BJ (cell line): ENCODE measurements around the gene HMG20B. TPM values are rescaled to one million over a fixed set of nuclear protein-coding genes. Genes with fewer than 3 reads are reported as not detected.
"Not testable (repeated sequence)": the region's sequence is repeated elsewhere in the genome, so short reads cannot be mapped to it uniquely, and the experiment has no call there.

Experiments used
- CTCF ChIA-PET: fragments of 350-600 bp; formaldehyde crosslinking; extraction: SDS; loops from one replicate; lab custom pipeline; 2021; ENCODE audit warnings: antibody characterized with exemption, inconsistent platforms; lab: Yijun Ruan, JAX
- POLR2A ChIA-PET: fragments of 300-600 bp; sonication (Branson Sonifier 250); formaldehyde crosslinking; extraction: SDS; loops from one replicate; lab custom pipeline; 2021; ENCODE audit warnings: antibody characterized with exemption; lab: Charles Lee
- DNase-seq: peaks from one replicate; pipeline ENCODE4 v3.0.0-alpha.2; 2011; ENCODE audit warnings: low read depth
- H3K27me3 ChIP-seq: 2 replicates; pipeline ENCODE4 v1.6.0; 2011; ENCODE audit warnings: low read length; ENCODE audit not compliant: control insufficient read depth, insufficient read depth
- H3K36me3 ChIP-seq: 2 replicates; pipeline ENCODE4 v1.5.1; 2011; ENCODE audit warnings: low read length; ENCODE audit not compliant: control insufficient read depth, insufficient read depth
- H3K4me3 ChIP-seq: 2 replicates; pipeline ENCODE4 v1.5.1; 2011; ENCODE audit warnings: low read depth, mild to moderate bottlenecking, control low read depth, low read length
- polyA plus RNA-seq: library from polyadenylated mRNA; depleted of rRNA; stranded (reverse); fragments of >200 nt; gene quantifications from 2 replicates; pipeline ENCODE4 v1.2.3, GENCODE V29; 2011
- TF ChIP-seq, protein P1 (sequence below): IDR thresholded peaks from 2 replicates; pipeline ENCODE4 v1.5.1; 2011; ENCODE audit warnings: low read depth, mild to moderate bottlenecking, control low read depth, inconsistent platforms, low read length, moderate library complexity; ENCODE audit not compliant: insufficient read depth

Gene HMG20B
- polyA plus RNA-seq, 1 experiment: 54.2 TPM

DNA sequence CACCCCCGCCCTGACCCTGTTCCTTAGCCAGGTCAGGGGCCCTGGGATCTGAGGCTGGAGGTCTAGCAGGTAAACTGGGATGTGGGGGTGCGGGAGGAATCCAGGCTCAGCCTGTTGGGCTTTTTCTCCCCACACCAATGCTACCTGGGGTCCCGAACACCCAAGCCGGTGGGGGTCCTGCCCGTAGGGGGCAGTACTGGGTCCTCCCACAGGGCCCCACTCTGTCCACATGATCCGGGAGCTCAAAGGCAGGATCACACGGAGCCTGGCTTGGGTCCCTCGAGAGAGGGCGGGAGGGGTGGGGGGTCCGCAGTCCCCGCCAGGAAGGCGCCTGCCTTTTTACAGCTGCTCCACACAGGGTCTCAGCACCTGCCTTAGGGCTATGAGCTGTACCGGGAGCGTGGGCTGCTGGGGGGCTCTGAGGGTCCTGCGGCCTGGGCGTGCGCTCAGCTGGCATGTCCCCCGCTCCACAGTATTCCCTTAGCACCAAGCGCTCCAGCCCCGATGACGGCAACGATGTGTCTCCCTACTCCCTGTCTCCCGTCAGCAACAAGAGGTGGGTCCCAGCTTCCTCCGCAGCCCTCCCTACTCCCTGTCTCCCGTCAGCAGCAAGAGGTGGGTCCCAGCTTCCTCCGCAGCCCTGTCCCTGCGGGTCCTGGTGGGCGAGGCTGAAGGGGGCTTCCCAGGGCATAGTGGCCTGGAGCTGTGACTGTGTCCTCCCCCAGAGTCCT, 46.1 kb upstream of the HMG20B start:
- TF ChIP-seq, protein P1, sequence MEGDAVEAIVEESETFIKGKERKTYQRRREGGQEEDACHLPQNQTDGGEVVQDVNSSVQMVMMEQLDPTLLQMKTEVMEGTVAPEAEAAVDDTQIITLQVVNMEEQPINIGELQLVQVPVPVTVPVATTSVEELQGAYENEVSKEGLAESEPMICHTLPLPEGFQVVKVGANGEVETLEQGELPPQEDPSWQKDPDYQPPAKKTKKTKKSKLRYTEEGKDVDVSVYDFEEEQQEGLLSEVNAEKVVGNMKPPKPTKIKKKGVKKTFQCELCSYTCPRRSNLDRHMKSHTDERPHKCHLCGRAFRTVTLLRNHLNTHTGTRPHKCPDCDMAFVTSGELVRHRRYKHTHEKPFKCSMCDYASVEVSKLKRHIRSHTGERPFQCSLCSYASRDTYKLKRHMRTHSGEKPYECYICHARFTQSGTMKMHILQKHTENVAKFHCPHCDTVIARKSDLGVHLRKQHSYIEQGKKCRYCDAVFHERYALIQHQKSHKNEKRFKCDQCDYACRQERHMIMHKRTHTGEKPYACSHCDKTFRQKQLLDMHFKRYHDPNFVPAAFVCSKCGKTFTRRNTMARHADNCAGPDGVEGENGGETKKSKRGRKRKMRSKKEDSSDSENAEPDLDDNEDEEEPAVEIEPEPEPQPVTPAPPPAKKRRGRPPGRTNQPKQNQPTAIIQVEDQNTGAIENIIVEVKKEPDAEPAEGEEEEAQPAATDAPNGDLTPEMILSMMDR: no peak
- ChIA-PET CTCF (interaction anchor here (0.6 to 0.8 kb wide), 2 partner anchors 14 to 154 kb away, joined by 3 to 4 read pairs; no protein-coding TSS in a partner anchor), POLR2A (no interaction called here)
- Histone ChIP-seq H3K27me3 (no peaks in the 10 kb centered on the region), H3K36me3 (peaks cover 40% of the 10 kb centered on the region), H3K4me3 (no peak overlapping the region)
- no peak for DNase-seq

DNA sequence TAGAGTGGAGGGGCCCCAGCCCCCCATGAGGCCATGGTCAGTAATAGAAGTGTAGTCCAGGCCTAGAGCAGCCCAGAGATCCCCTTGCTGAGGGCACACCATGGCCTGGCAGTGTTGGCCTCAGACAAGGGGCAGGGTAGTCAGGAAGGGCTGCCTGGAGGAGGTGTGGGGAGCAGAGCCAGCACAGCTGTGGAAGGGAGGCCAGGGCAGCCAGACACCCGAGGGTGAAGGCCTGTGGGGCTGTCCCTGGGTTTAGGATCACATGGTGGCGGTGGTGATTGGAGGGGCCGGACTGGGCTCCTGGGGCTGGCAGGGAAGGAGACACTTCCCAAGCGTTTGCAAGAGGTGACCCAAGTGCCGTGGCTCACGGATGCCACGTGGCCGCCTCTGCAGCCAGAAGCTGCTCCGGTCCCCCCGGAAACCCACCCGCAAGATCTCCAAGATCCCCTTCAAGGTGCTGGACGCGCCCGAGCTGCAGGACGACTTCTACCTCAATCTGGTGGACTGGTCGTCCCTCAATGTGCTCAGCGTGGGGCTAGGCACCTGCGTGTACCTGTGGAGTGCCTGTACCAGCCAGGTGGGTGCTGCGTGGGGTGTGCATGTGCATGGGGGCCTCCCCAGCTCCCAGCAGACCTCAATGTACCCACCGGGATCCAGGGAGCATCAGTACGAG, 45.4 kb upstream of the HMG20B start:
- ChIA-PET POLR2A (no interaction called here), CTCF (interaction anchor here (0.8 to 1.2 kb wide), 2 partner anchors 18 to 155 kb away, joined by 3 to 5 read pairs; no protein-coding TSS in a partner anchor)
- peaks cover 43% of the 10 kb centered on the region for H3K36me3 ChIP-seq
- no peak for DNase-seq
- TF ChIP-seq, protein P1: no peak
- H3K4me3 ChIP-seq: no peak overlapping the region
- no peaks in the 10 kb centered on the region for H3K27me3 ChIP-seq

DNA sequence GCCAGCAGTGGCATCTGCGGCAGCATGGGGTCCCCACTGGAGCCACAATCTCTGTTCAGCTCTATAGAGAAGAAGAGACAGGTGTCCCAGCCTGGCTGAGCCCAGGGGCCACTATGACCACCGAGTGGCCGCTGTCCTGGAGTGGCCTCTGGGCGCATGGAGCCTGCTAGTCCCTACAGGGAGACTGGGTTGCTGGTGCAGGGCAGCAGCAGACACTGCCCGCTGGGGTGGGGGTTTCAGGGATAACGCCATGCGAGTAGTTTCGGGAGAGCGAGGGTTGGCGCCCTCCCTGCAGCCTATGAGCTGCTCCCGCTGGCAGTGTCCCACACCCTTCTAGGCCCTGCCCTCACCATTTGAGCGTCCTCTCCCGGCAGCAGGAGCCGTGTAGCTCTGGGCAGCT, 44.7 kb upstream of the HMG20B start:
- Histone ChIP-seq H3K4me3 (no peak overlapping the region), H3K36me3 (peaks cover 48% of the 10 kb centered on the region), H3K27me3 (no peaks in the 10 kb centered on the region)
- ChIA-PET CTCF (interaction anchor here (1.2 kb wide), 1 partner anchor 17 kb away, joined by 5 read pairs; no protein-coding TSS in a partner anchor), POLR2A (no interaction called here)
- no peak for DNase-seq
- TF ChIP-seq, protein P1: no peak

DNA sequence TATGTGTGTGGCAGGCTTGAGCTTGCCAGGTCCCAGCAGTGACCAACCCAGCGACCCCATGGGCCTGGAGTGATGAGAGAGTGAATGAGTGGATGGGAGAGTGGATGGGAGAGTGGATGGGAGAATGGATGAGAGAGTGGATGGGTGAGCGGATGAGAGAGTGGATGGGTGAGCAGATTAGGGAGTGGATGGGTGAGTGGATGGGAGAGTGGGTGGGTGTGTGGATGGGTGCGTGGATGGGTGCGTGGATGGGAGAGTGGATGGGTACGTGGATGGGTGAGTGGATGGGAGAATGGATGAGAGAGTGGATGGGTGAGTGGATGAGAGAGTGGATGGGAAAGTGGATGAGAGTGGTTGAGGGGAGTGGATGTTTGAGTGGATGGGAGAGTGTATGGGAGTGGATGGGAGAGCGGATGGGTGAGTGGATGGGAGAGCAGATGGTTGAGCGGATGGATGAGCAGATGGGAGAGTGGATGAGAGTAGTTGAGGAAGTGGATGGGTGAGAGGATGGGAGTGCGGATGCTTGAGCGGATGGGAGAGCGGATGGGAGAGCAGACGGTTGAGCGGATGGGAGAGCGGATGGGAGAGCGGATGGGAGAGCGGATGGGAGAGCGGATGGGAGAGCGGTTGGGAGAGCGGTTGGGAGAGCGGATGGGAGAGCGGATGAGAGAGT, 44.1 kb upstream of the HMG20B start:
- H3K36me3 ChIP-seq: peaks cover 51% of the 10 kb centered on the region
- no peak for DNase-seq
- CTCF ChIA-PET: no interaction called here
- POLR2A ChIA-PET: no interaction called here
- TF ChIP-seq, protein P1: no peak
- H3K4me3 ChIP-seq: no peak overlapping the region
- no peaks in the 10 kb centered on the region for H3K27me3 ChIP-seq

DNA sequence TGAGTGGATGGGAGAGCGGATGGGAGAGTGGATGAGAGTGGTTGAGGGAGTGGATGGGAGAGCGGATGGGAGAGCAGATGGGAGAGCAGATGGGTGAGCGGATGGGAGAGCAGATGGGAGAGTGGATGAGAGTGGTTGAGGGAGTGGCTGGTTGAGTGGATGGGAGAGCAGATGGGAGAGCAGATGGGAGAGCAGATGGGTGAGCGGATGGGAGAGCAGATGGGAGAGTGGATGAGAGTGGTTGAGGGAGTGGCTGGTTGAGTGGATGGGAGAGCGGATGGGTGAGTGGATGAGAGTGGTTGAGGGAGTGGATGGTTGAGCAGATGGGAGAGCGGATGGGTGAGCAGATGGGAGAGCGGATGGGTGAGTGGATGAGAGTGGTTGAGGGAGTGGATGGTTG, 43.4 kb upstream of the HMG20B start:
- DNase-seq, H3K4me3 ChIP-seq, POLR2A ChIA-PET, CTCF ChIA-PET, H3K27me3 ChIP-seq: not testable (repeated sequence)
- H3K36me3 ChIP-seq: peaks cover 53% of the 10 kb centered on the region
